Activated naive CD4-positive, alpha-beta T cell treated with anti-CD3 and anti-CD28 coated beads for 36 hours (primary cell): ENCODE measurements around the gene TTC34. TPM values are rescaled to one million over a fixed set of nuclear protein-coding genes. Genes with fewer than 3 reads are reported as not detected.

Source experiments
- CTCF ChIA-PET: fragments of 350-600 bp; sonication (Branson Sonifier 250); formaldehyde crosslinking; loops from one replicate; lab custom pipeline; 2021; ENCODE audit warnings: antibody characterized with exemption; lab: Charles Lee
- DNase-seq: peaks from one replicate; pipeline ENCODE4 v3.0.0-alpha.2; 2020
- H3K27ac Mint-ChIP-seq: one replicate; pipeline ENCODE4 v1.8.0; 2021; ENCODE audit warnings: mild to moderate bottlenecking, mixed read lengths
- H3K27me3 Mint-ChIP-seq: one replicate; pipeline ENCODE4 v1.8.0; 2021; ENCODE audit warnings: low read depth, mixed read lengths
- H3K36me3 Mint-ChIP-seq: one replicate; pipeline ENCODE4 v1.8.0; 2021; ENCODE audit warnings: low read depth, mixed read lengths
- H3K4me1 Mint-ChIP-seq: one replicate; pipeline ENCODE4 v1.8.0; 2021; ENCODE audit warnings: low read depth, mixed read lengths
- H3K4me3 Mint-ChIP-seq: one replicate; pipeline ENCODE4 v1.8.0; 2021; ENCODE audit warnings: mild to moderate bottlenecking, moderate library complexity, mixed read lengths
- H3K9me3 Mint-ChIP-seq: one replicate; pipeline ENCODE4 v1.8.0; 2021; ENCODE audit warnings: mixed read lengths
- intact Hi-C: fragments of 100-400 bp; cut with micrococcal nuclease; formaldehyde crosslinking; loops from one replicate; pipeline ENCODE4 v1.15.1; 2023
- total RNA-seq, 2 experiments: library from RNA; stranded (reverse); gene quantifications; one replicate each; pipeline ENCODE4 v1.2.3, GENCODE V29; 2021

The TTC34 gene
- total RNA-seq, 2 experiments from 2014 or later = 0.91 to 1.1 TPM

DNA sequence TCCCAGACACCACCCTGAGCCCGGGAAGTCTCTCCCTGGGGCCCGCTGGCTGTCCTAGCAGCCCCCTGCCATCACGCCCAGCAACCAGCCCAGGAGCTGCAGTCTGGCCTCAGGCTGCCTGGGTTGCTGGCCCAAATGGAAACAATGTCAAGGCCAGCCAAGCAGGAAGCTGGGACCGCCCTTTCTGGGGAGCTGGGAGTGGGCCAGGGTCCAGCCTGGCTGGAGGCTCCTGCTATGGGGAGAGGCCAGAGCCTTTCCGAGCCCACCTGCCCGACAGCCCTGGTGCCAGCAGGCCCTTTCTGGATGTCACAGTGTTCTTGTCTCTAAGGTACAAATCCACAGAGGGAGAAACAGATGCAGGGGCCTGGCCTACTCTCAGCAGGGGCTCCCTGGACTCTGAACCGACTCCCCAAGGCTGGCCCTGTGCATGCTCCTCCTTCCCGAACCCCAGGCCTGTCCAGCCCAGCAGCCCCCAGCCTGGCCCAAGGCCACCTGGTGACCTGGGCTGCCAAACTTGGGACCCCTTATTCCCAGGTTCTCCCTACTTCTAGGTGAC lies 167.5 kb downstream of the TTC34 start:
- peaks cover 18% of the 10 kb centered on the region for H3K27me3 Mint-ChIP-seq
- H3K4me3 Mint-ChIP-seq = no peak overlapping the region
- no peak for DNase-seq
- H3K27ac Mint-ChIP-seq = no peak overlapping the region
- H3K4me1 Mint-ChIP-seq = peaks cover 9% of the 10 kb centered on the region
- intact Hi-C loops = no loop called here
- CTCF ChIA-PET = no interaction called here
- H3K36me3 Mint-ChIP-seq = no peaks in the 10 kb centered on the region
- H3K9me3 Mint-ChIP-seq = peaks cover 12% of the 10 kb centered on the region

GRCh38 chr1:2633366-2633935 lies 168.0 kb downstream of the TTC34 start:
- no peak overlapping the region for H3K27ac Mint-ChIP-seq
- intact Hi-C loops = no loop called here
- CTCF ChIA-PET = no interaction called here

GRCh38 chr1:2632561-2633361 lies 168.7 kb downstream of the TTC34 start, which contains the start of gene MMEL1:
MMEL1 (minus strand) TSS chr1:2633016; CDS start chr1:2629484, 3,532 bp downstream.
- peaks cover 9% of the 10 kb centered on the region for H3K4me1 Mint-ChIP-seq
- H3K4me3 Mint-ChIP-seq = no peak within 1 kb of the TSS
- H3K27ac Mint-ChIP-seq = no peak within 1 kb of the TSS
- H3K9me3 Mint-ChIP-seq = peaks cover 12% of the 10 kb centered on the region
- DNase-seq = no peak
- H3K27me3 Mint-ChIP-seq = peaks cover 19% of the 10 kb centered on the region
- no peaks in the 10 kb centered on the region for H3K36me3 Mint-ChIP-seq
- CTCF ChIA-PET = no interaction called here
- intact Hi-C loops = no loop called here

More at GRCh38 chr1:2633366-2633935, 168.0 kb downstream of the TTC34 start:
- peaks cover 9% of the 10 kb centered on the region for H3K4me1 Mint-ChIP-seq
- H3K36me3 Mint-ChIP-seq = no peaks in the 10 kb centered on the region
- no peak overlapping the region for H3K4me3 Mint-ChIP-seq
- H3K27me3 Mint-ChIP-seq = peaks cover 18% of the 10 kb centered on the region
- H3K9me3 Mint-ChIP-seq = peaks cover 12% of the 10 kb centered on the region
- DNase-seq = no peak

- intact Hi-C loops = no loop called here
- CTCF ChIA-PET = no interaction called here
- H3K27ac Mint-ChIP-seq = no peak overlapping the region
- peaks cover 24% of the 10 kb centered on the region for H3K27me3 Mint-ChIP-seq
- DNase-seq = no peak
- H3K36me3 Mint-ChIP-seq = no peaks in the 10 kb centered on the region
- no peak overlapping the region for H3K4me3 Mint-ChIP-seq
- peaks cover 9% of the 10 kb centered on the region for H3K4me1 Mint-ChIP-seq
- peaks cover 9% of the 10 kb centered on the region for H3K9me3 Mint-ChIP-seq
These were observed 169.5 kb downstream of the TTC34 start for GRCh38 chr1:2632051-2632430.

GRCh38 chr1:2631136-2632050 lies 170.1 kb downstream of the TTC34 start:
- H3K27me3 Mint-ChIP-seq = peaks cover 28% of the 10 kb centered on the region
- no peaks in the 10 kb centered on the region for H3K36me3 Mint-ChIP-seq
- intact Hi-C loops = no loop called here
- H3K4me3 Mint-ChIP-seq = no peak overlapping the region
- H3K9me3 Mint-ChIP-seq = peaks cover 5% of the 10 kb centered on the region
- peaks cover 9% of the 10 kb centered on the region for H3K4me1 Mint-ChIP-seq
- H3K27ac Mint-ChIP-seq = no peak overlapping the region
- CTCF ChIA-PET = no interaction called here
- DNase-seq = no peak

DNA sequence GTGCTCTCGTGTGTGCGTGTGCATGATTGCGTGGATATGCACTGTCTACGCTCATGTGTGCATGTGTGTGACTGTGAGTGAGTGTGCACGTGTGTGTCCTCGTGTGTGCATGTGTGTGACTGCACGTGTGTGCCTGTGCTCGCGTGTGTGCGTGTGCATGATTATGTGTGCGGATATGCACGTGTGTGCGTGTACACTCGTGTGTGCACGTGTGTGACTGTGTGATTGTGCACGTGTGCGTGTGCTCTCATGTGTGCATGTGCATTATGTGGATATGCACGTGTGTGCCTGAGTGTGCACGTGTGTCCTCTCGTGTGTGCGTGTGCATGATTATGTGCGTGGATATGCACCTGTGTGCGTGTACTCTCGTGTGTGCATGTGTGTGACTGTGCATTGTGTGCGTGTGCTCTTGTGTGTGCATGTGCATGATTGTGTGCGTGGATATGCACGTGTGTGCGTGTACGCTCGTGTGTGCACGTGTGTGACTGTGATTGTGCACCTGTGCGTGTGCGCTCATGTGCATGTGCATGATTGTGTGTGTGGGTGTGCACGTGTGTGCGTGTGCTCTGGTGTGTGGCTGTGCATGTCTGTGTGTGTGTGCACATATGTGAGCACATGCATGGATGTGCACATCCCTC lies 170.9 kb downstream of the TTC34 start:
- Mint-ChIP-seq H3K27ac (no peak overlapping the region), H3K4me3 (no peak overlapping the region), H3K27me3 (peaks cover 33% of the 10 kb centered on the region), H3K4me1 (peaks cover 9% of the 10 kb centered on the region), H3K36me3 (no peaks in the 10 kb centered on the region), H3K9me3 (peaks cover 5% of the 10 kb centered on the region)
- CTCF ChIA-PET = no interaction called here
- intact Hi-C loops = no loop called here
- DNase-seq = no peak

- no peak overlapping the region for H3K4me3 Mint-ChIP-seq
- intact Hi-C loops = no loop called here
- H3K4me1 Mint-ChIP-seq = peaks cover 9% of the 10 kb centered on the region
- H3K27me3 Mint-ChIP-seq = peaks cover 35% of the 10 kb centered on the region
- no peak overlapping the region for H3K27ac Mint-ChIP-seq
- no peak for DNase-seq
- peaks cover 5% of the 10 kb centered on the region for H3K9me3 Mint-ChIP-seq
- CTCF ChIA-PET = no interaction called here
- no peaks in the 10 kb centered on the region for H3K36me3 Mint-ChIP-seq
These were observed 171.6 kb downstream of the TTC34 start for GRCh38 chr1:2629627-2630497.

- CTCF ChIA-PET = no interaction called here
These were observed 172.4 kb downstream of the TTC34 start for GRCh38 chr1:2628933-2629626.

GRCh38 chr1:2628191-2628932 lies 173.1 kb downstream of the TTC34 start:
- H3K4me3 Mint-ChIP-seq = no peak overlapping the region
- intact Hi-C loops = no loop called here
- no peak for DNase-seq

More at GRCh38 chr1:2628933-2629626, 172.4 kb downstream of the TTC34 start:
- intact Hi-C loops = no loop called here
- H3K27me3 Mint-ChIP-seq = peaks cover 39% of the 10 kb centered on the region
- H3K36me3 Mint-ChIP-seq = no peaks in the 10 kb centered on the region
- H3K27ac Mint-ChIP-seq = no peak overlapping the region
- H3K9me3 Mint-ChIP-seq = peaks cover 5% of the 10 kb centered on the region
- H3K4me3 Mint-ChIP-seq = no peak overlapping the region
- H3K4me1 Mint-ChIP-seq = peaks cover 9% of the 10 kb centered on the region
- DNase-seq = no peak

DNA sequence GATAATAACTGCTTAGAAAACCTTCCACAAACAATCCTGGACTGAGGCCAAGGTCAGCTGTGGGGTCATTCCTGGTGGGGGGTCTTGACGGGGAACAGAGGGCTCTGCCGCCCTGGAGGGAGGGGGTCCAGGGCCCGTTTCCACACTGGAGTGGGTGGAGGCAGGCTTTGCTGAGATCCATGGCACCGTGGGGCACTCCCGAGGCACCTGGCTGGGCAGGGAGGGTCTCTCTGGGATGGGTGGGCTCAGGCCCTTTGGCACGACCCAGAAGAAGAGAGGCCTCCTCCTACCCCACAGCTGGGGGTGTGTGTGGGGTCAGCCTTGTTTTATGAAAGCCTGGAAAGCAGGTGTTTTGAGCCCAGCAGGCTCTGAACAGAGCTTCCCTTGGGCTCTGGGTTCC lies 173.7 kb downstream of the TTC34 start:
- H3K4me3 Mint-ChIP-seq = no peak overlapping the region
- CTCF ChIA-PET = no interaction called here
- no peaks in the 10 kb centered on the region for H3K36me3 Mint-ChIP-seq
- no peak overlapping the region for H3K27ac Mint-ChIP-seq
- intact Hi-C loops = no loop called here
- peaks cover 18% of the 10 kb centered on the region for H3K4me1 Mint-ChIP-seq
- H3K9me3 Mint-ChIP-seq = peaks cover 5% of the 10 kb centered on the region
- peaks cover 39% of the 10 kb centered on the region for H3K27me3 Mint-ChIP-seq
- DNase-seq = no peak

More at GRCh38 chr1:2628191-2628932, 173.1 kb downstream of the TTC34 start:
- CTCF ChIA-PET = no interaction called here
- no peaks in the 10 kb centered on the region for H3K36me3 Mint-ChIP-seq
- H3K9me3 Mint-ChIP-seq = peaks cover 5% of the 10 kb centered on the region
- peaks cover 39% of the 10 kb centered on the region for H3K27me3 Mint-ChIP-seq
- no peak overlapping the region for H3K27ac Mint-ChIP-seq
- peaks cover 14% of the 10 kb centered on the region for H3K4me1 Mint-ChIP-seq
